T-helper 1 cell treated with Interleukin-12 subunit alpha and Interleukin-12 subunit beta and Interleukin-4 antibody, amounts not matched to agents 30 ng/mL and 1 ng/mL, for 36 hours (primary cell): Measurements from ENCODE around the gene MARCHF2. TPM values are rescaled to one million over a fixed set of nuclear protein-coding genes. Genes with fewer than 3 reads are reported as not detected.
"Not testable (repeated sequence)": the region's sequence is repeated elsewhere in the genome, so short reads cannot be mapped to it uniquely, and the experiment has no call there.

ENCODE experiments used
- intact Hi-C: fragments of 100-400 bp; cut with micrococcal nuclease; formaldehyde crosslinking; loops from one replicate; pipeline ENCODE4 v1.15.1; 2024
- total RNA-seq: library from RNA; stranded (reverse); gene quantifications from 2 replicates; pipeline ENCODE4 v1.2.3, GENCODE V29; 2022

The MARCHF2 gene
- total RNA-seq, 1 donor from 2014 or later, result 19.0 TPM

GRCh38 chr19:8404391-8405151 lies 8.5 kb upstream of the MARCHF2 start:
- intact Hi-C loops, result loop anchor here (5.0 kb wide), 1 partner anchor 177 kb away; no protein-coding TSS in a partner anchor

- intact Hi-C loops, result not testable (repeated sequence)
Measured at GRCh38 chr19:8410718-8411117, 2.4 kb upstream of the MARCHF2 start.

GRCh38 chr19:8413629-8413995 lies 507 bp downstream of the MARCHF2 start:
- intact Hi-C loops, result loop anchor here (1.0 to 2.0 kb wide), 10 partner anchors 23 to 493 kb away; partner anchors contain the start of genes ANGPTL4, HNRNPM, NDUFA7 and RAB11B

- intact Hi-C loops, result no loop called here
Measured at GRCh38 chr19:8416796-8417195, 3.7 kb downstream of the MARCHF2 start.

GRCh38 chr19:8421484-8422461 lies 8.7 kb downstream of the MARCHF2 start:
- intact Hi-C loops, result no loop called here

- intact Hi-C loops, result no loop called here
Measured at GRCh38 chr19:8423817-8424223, 10.7 kb downstream of the MARCHF2 start.

- intact Hi-C loops, result not testable (repeated sequence)
Measured at GRCh38 chr19:8425331-8425730, 12.2 kb downstream of the MARCHF2 start.

GRCh38 chr19:8426283-8426682 lies 13.2 kb downstream of the MARCHF2 start:
- intact Hi-C loops, result no loop called here

GRCh38 chr19:8429044-8429443 lies 15.9 kb downstream of the MARCHF2 start:
- intact Hi-C loops, result no loop called here

GRCh38 chr19:8429826-8430225 lies 16.7 kb downstream of the MARCHF2 start:
- intact Hi-C loops, result no loop called here

GRCh38 chr19:8430650-8431049 lies 17.5 kb downstream of the MARCHF2 start:
- intact Hi-C loops, result no loop called here

GRCh38 chr19:8438236-8438635 lies 25.1 kb downstream of the MARCHF2 start:
- intact Hi-C loops, result no loop called here

- intact Hi-C loops, result no loop called here
Measured at GRCh38 chr19:8441725-8442544, 28.8 kb downstream of the MARCHF2 start.

- intact Hi-C loops, result loop anchor here (1.0 kb wide), 4 partner anchors 31 to 123 kb away; partner anchors contain the start of genes MARCHF2, NDUFA7, RAB11B and RPS28
Measured at GRCh38 chr19:8444140-8444676, 31.1 kb downstream of the MARCHF2 start.

- intact Hi-C loops, result loop anchor here (1.0 kb wide), 4 partner anchors 32 to 124 kb away; partner anchors contain the start of genes MARCHF2, NDUFA7, RAB11B and RPS28
Measured at GRCh38 chr19:8444677-8445487, 31.8 kb downstream of the MARCHF2 start, which contains the start of gene HNRNPM. HNRNPM (plus strand) TSS chr19:8444975; CDS start chr19:8444999, 24 bp downstream.

- intact Hi-C loops, result loop anchor here (2.0 kb wide), 1 partner anchor 91 kb away; no protein-coding TSS in a partner anchor
Measured at GRCh38 chr19:8445488-8446001, 32.4 kb downstream of the MARCHF2 start.

- intact Hi-C loops, result loop anchor here (2.0 kb wide), 1 partner anchor 91 kb away; no protein-coding TSS in a partner anchor
Measured at GRCh38 chr19:8446061-8446709, 33.1 kb downstream of the MARCHF2 start.

- intact Hi-C loops, result no loop called here
Measured at GRCh38 chr19:8449830-8450229, 36.7 kb downstream of the MARCHF2 start.

GRCh38 chr19:8451377-8451776 lies 38.3 kb downstream of the MARCHF2 start:
- intact Hi-C loops, result no loop called here
